H9 (cell line): Measurements from ENCODE around the gene CDKAL1. TPM values are rescaled to one million over a fixed set of nuclear protein-coding genes. Genes with fewer than 3 reads are reported as not detected.

Experiments
- DNase-seq: peaks from one replicate; pipeline ENCODE4 v3.0.0-alpha.2; 2017
- H2AFZ ChIP-seq: one replicate; pipeline ENCODE4 v1.6.1; 2013; ENCODE audit warnings: mild to moderate bottlenecking, low read length, control low read depth, moderate library complexity
- H2AK5ac ChIP-seq: 2 replicates; pipeline ENCODE4 v1.6.1; 2013; ENCODE audit warnings: low read length, control low read depth, mixed read lengths; ENCODE audit not compliant: insufficient read length
- H2BK120ac ChIP-seq: one replicate; pipeline ENCODE4 v1.6.1; 2013; ENCODE audit warnings: low read depth, mild to moderate bottlenecking, low read length, control low read depth, inconsistent platforms; ENCODE audit not compliant: poor library complexity, severe bottlenecking
- H2BK12ac ChIP-seq: 2 replicates; pipeline ENCODE4 v1.6.1; 2013; ENCODE audit warnings: low read length, control low read depth, mixed read lengths, low read depth; ENCODE audit not compliant: insufficient read length
- H2BK15ac ChIP-seq: 2 replicates; pipeline ENCODE4 v1.6.1; 2013; ENCODE audit warnings: low read depth, low read length, control low read depth
- H2BK20ac ChIP-seq: one replicate; pipeline ENCODE4 v1.6.1; 2013; ENCODE audit warnings: low read depth, mild to moderate bottlenecking, low read length, control low read depth, inconsistent platforms; ENCODE audit not compliant: poor library complexity, severe bottlenecking
- H2BK5ac ChIP-seq: 2 replicates; pipeline ENCODE4 v1.6.1; 2013; ENCODE audit warnings: low read length, control low read depth, mixed read lengths; ENCODE audit not compliant: insufficient read length
- H3K14ac ChIP-seq: 2 replicates; pipeline ENCODE4 v1.6.1; 2013; ENCODE audit warnings: low read length, control low read depth; ENCODE audit not compliant: insufficient read depth
- H3K18ac ChIP-seq: 2 replicates; pipeline ENCODE4 v1.6.1; 2013; ENCODE audit warnings: low read depth, mild to moderate bottlenecking, mixed read lengths, low read length, control low read depth; ENCODE audit not compliant: insufficient read length
- H3K23ac ChIP-seq: 2 replicates; pipeline ENCODE4 v1.6.1; 2013; ENCODE audit warnings: low read length, control low read depth, mixed read lengths, low read depth; ENCODE audit not compliant: insufficient read length
- H3K23me2 ChIP-seq: 2 replicates; pipeline ENCODE4 v1.6.1; 2013; ENCODE audit warnings: low read depth, mild to moderate bottlenecking, mixed read lengths, low read length, control low read depth; ENCODE audit not compliant: insufficient read length, poor library complexity, severe bottlenecking
- H3K27ac ChIP-seq: 2 replicates; pipeline ENCODE4 v1.5.1; 2013; ENCODE audit warnings: low read length, control low read depth, mixed read lengths, low read depth; ENCODE audit not compliant: insufficient read length
- H3K27me3 ChIP-seq: 2 replicates; pipeline ENCODE4 v1.6.1; 2013; ENCODE audit warnings: low read length, control low read depth, inconsistent platforms; ENCODE audit not compliant: insufficient read depth
- H3K4ac ChIP-seq: 2 replicates; pipeline ENCODE4 v1.6.1; 2013; ENCODE audit warnings: low read depth, mild to moderate bottlenecking, control low read depth, inconsistent platforms, low read length, moderate library complexity
- H3K4me1 ChIP-seq: 2 replicates; pipeline ENCODE4 v1.6.1; 2013; ENCODE audit warnings: low read length, control low read depth, inconsistent platforms; ENCODE audit not compliant: insufficient read depth
- H3K4me2 ChIP-seq: 2 replicates; pipeline ENCODE4 v1.6.1; 2013; ENCODE audit warnings: low read length, control low read depth, mixed read lengths; ENCODE audit not compliant: insufficient read length, insufficient read depth
- H3K56ac ChIP-seq: 2 replicates; pipeline ENCODE4 v1.6.1; 2013; ENCODE audit warnings: low read depth, mild to moderate bottlenecking, mixed read lengths, low read length, control low read depth; ENCODE audit not compliant: insufficient read length
- H3K79me1 ChIP-seq: 2 replicates; pipeline ENCODE4 v1.6.1; 2013; ENCODE audit warnings: low read depth, mild to moderate bottlenecking, moderate library complexity, low read length, control low read depth, inconsistent platforms; ENCODE audit not compliant: insufficient read depth, poor library complexity, severe bottlenecking
- H3K79me2 ChIP-seq: 2 replicates; pipeline ENCODE4 v1.6.1; 2013; ENCODE audit warnings: low read length, control low read depth, inconsistent platforms; ENCODE audit not compliant: insufficient read depth
- H3K9ac ChIP-seq: 2 replicates; pipeline ENCODE4 v1.6.1; 2013; ENCODE audit warnings: low read length, control low read depth, mixed read lengths; ENCODE audit not compliant: insufficient read length; ENCODE audit errors: extremely low read depth
- H3K9me3 ChIP-seq: one replicate; pipeline ENCODE4 v1.6.1; 2013; ENCODE audit warnings: low read depth, low read length, inconsistent platforms; ENCODE audit not compliant: control insufficient read depth
- H3T11ph ChIP-seq: one replicate; pipeline ENCODE4 v1.6.1; 2013; ENCODE audit warnings: mild to moderate bottlenecking, low read length, control low read depth, inconsistent platforms
- H4K20me1 ChIP-seq: one replicate; pipeline ENCODE4 v1.6.1; 2013; ENCODE audit not compliant: control insufficient read depth, insufficient read length, insufficient read depth
- H4K5ac ChIP-seq: 2 replicates; pipeline ENCODE4 v1.6.1; 2013; ENCODE audit warnings: low read depth, mild to moderate bottlenecking, mixed read lengths, low read length, control low read depth; ENCODE audit not compliant: insufficient read length
- H4K8ac ChIP-seq: replicated peaks from 2 replicates; pipeline ENCODE4 v1.6.1; 2013; ENCODE audit warnings: low read length, control low read depth, mixed read lengths, low read depth; ENCODE audit not compliant: insufficient read length
- H4K91ac ChIP-seq: 2 replicates; pipeline ENCODE4 v1.6.1; 2013; ENCODE audit warnings: low read depth, mild to moderate bottlenecking, moderate library complexity, mixed read lengths, low read length, control low read depth; ENCODE audit not compliant: insufficient read length
- H3K27ac Mint-ChIP-seq, 3 experiments: 2 replicates in 2 of 3; 3 replicates in 1 of 3; pipeline ENCODE4 v1.8.0; 2020 to 2021; ENCODE audit warnings: mixed read lengths in 3 of 3, mild to moderate bottlenecking in 1 of 3, moderate library complexity in 1 of 3
- H3K27me3 Mint-ChIP-seq: 2 replicates; pipeline ENCODE4 v1.8.0; 2021; ENCODE audit warnings: low read depth, mild to moderate bottlenecking, moderate library complexity, mixed read lengths
- H3K36me3 Mint-ChIP-seq, 3 experiments: 2 replicates in 2 of 3; 3 replicates in 1 of 3; pipeline ENCODE4 v1.8.0; 2020 to 2021; ENCODE audit warnings: low read depth in 3 of 3, mixed read lengths in 3 of 3; ENCODE audit not compliant: insufficient read depth in 1 of 3
- H3K4me1 Mint-ChIP-seq, 2 experiments: 2 replicates each; pipeline ENCODE4 v1.8.0; 2020; ENCODE audit warnings: mixed read lengths in 2 of 2
- H3K4me3 Mint-ChIP-seq, 2 experiments: 2 replicates in 1 of 2; 3 replicates in 1 of 2; pipeline ENCODE4 v1.8.0; 2020 to 2021; ENCODE audit warnings: mild to moderate bottlenecking in 2 of 2, mixed read lengths in 2 of 2, moderate library complexity in 1 of 2
- H3K9me3 Mint-ChIP-seq, 2 experiments: 2 replicates in 1 of 2; 3 replicates in 1 of 2; pipeline ENCODE4 v1.8.0; 2020; ENCODE audit warnings: mild to moderate bottlenecking in 2 of 2, mixed read lengths in 2 of 2, moderate library complexity in 1 of 2
- WGBS: extraction: QIAGEN DNeasy Blood & Tissue Kit; methylation state at CpG from one replicate; pipeline ENCODE4 v1.1.7; 2013; ENCODE audit warnings: missing lambda C conversion rate, low lambda C conversion rate, mixed read lengths; ENCODE audit not compliant: insufficient read length; ENCODE audit errors: extremely low coverage; 5-methylcytosine and 5-hydroxymethylcytosine counted together
- total RNA-seq: library from RNA; stranded (reverse); gene quantifications from 2 replicates; pipeline ENCODE4 v1.2.1, GENCODE V29; 2021
- TF ChIP-seq, protein P1 (sequence below): fragments of 200-600 bp; sonication (generic); conservative IDR thresholded peaks from 3 replicates; pipeline ENCODE4 v1.8.0; 2021; ENCODE audit warnings: antibody characterized with exemption, mild to moderate bottlenecking

CDKAL1 gene
- total RNA-seq, 1 experiment from 2014 or later: 23.0 TPM

DNA sequence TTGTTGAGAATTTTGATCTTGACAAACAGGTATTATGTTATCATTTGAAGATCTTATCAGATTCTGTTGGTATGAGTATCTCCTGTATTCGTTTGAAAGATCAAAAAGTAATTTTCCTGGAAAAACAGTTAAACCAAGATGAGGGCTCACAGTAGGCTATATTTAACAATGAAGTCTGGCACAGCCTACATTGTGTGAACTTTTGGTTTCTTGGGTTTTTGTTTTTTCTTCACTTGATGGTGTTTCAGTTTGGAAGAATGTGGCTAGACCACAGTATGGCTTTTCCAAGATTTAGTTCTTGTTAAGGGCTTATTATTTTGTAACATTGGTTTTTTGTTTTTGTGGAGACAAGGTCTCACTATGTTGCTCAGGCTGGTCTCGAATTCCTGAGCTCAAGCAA is 306.4 kb downstream of the CDKAL1 start:
- H3K4ac ChIP-seq: no peak overlapping the region
- Mint-ChIP-seq H3K27me3 (no peaks in the 10 kb centered on the region), H3K4me1 (peaks cover 0 to 7% of the 10 kb centered on the region in 2 experiments; a peak in 3 of 4 replicates), H3K9me3 (no peaks in the 10 kb centered on the region; a peak in 1 of 5 replicates), H3K36me3 (no peaks in the 10 kb centered on the region; a peak in 1 of 7 replicates), H3K27ac (peak overlapping the region in 1 of 3 experiments; percentile 26; a peak in 1 of 7 replicates), H3K4me3 (no peak overlapping the region)
- WGBS: no CpG with 5 or more reads among the region's 2 CpGs
- no peak overlapping the region for H2BK5ac ChIP-seq
- no peak overlapping the region for H3T11ph ChIP-seq
- no peak overlapping the region for H4K5ac ChIP-seq
- no peak overlapping the region for H3K18ac ChIP-seq
- no peak overlapping the region for H4K8ac ChIP-seq
- H2BK120ac ChIP-seq: no peak overlapping the region
- H3K27me3 ChIP-seq: no peaks in the 10 kb centered on the region
- DNase-seq: no peak
- H2BK20ac ChIP-seq: no peak overlapping the region
- no peak overlapping the region for H3K9ac ChIP-seq
- no peaks in the 10 kb centered on the region for H4K20me1 ChIP-seq
- no peaks in the 10 kb centered on the region for H3K4me1 ChIP-seq
- no peak overlapping the region for H3K27ac ChIP-seq
- H4K91ac ChIP-seq: no peak overlapping the region
- no peak overlapping the region for H2AK5ac ChIP-seq
- H2BK12ac ChIP-seq: no peak overlapping the region
- no peaks in the 10 kb centered on the region for H3K23me2 ChIP-seq
- TF ChIP-seq, protein P1, sequence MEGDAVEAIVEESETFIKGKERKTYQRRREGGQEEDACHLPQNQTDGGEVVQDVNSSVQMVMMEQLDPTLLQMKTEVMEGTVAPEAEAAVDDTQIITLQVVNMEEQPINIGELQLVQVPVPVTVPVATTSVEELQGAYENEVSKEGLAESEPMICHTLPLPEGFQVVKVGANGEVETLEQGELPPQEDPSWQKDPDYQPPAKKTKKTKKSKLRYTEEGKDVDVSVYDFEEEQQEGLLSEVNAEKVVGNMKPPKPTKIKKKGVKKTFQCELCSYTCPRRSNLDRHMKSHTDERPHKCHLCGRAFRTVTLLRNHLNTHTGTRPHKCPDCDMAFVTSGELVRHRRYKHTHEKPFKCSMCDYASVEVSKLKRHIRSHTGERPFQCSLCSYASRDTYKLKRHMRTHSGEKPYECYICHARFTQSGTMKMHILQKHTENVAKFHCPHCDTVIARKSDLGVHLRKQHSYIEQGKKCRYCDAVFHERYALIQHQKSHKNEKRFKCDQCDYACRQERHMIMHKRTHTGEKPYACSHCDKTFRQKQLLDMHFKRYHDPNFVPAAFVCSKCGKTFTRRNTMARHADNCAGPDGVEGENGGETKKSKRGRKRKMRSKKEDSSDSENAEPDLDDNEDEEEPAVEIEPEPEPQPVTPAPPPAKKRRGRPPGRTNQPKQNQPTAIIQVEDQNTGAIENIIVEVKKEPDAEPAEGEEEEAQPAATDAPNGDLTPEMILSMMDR: no peak
- no peak overlapping the region for H2BK15ac ChIP-seq
- no peaks in the 10 kb centered on the region for H3K79me2 ChIP-seq
- no peak overlapping the region for H3K56ac ChIP-seq
- H3K23ac ChIP-seq: no peak overlapping the region
- H3K79me1 ChIP-seq: no peaks in the 10 kb centered on the region
- H3K14ac ChIP-seq: no peak overlapping the region
- no peak overlapping the region for H3K4me2 ChIP-seq
- no peak overlapping the region for H2AFZ ChIP-seq
- no peaks in the 10 kb centered on the region for H3K9me3 ChIP-seq
